ENCODE measurements around the gene GALNT12.

DNA sequence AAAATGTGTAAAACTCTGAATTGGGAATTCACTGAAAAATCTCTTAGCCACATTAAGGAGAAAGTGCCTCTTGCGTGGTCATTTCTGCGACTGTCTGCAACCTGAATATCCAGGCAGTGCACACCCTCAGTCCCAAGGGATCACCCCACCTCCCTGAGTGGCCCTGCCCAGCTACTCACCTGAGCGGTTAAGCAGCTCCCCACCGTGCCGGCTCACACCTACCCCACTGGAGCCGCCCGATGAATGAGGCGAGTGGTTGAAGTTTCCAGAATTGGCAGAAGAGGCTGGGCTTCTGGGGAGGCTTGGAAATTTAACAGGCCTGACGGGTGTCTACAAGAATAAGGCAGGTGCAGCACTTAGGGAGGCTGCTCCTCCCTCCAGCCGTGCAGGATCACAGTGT lies 36.8 kb upstream of the GALNT12 start:
- TF ChIP-seq, protein P1, sequence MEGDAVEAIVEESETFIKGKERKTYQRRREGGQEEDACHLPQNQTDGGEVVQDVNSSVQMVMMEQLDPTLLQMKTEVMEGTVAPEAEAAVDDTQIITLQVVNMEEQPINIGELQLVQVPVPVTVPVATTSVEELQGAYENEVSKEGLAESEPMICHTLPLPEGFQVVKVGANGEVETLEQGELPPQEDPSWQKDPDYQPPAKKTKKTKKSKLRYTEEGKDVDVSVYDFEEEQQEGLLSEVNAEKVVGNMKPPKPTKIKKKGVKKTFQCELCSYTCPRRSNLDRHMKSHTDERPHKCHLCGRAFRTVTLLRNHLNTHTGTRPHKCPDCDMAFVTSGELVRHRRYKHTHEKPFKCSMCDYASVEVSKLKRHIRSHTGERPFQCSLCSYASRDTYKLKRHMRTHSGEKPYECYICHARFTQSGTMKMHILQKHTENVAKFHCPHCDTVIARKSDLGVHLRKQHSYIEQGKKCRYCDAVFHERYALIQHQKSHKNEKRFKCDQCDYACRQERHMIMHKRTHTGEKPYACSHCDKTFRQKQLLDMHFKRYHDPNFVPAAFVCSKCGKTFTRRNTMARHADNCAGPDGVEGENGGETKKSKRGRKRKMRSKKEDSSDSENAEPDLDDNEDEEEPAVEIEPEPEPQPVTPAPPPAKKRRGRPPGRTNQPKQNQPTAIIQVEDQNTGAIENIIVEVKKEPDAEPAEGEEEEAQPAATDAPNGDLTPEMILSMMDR (IDR thresholded peaks at IDR 0.05): no peak
- TF ChIP-seq EZH2 (IDR thresholded peaks at IDR 0.05; ENCODE audit: borderline replicate concordance, insufficient read depth, low read depth, low read length, poor library complexity, severe bottlenecking): no peak
